ENCODE data around the gene PGBD5.

Gene PGBD5

DNA sequence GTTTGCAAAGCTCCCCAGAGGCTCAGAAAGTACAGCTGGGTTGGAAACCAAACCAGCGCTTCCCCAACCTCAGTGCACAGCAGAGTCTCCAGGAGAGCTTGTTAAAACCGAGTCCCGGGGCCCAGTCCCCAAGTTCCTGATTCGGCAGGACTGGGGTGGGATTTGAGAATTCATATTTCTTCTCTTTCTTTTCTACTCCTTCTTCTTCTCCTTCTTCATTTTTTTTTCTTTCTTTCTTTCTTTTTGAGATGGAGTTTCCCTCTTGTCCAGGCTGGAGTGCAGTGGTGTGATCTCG, 136.8 kb downstream of the PGBD5 start:
- H3K4me3 ChIP-seq: no peak overlapping the region
- TF ChIP-seq, protein P1, sequence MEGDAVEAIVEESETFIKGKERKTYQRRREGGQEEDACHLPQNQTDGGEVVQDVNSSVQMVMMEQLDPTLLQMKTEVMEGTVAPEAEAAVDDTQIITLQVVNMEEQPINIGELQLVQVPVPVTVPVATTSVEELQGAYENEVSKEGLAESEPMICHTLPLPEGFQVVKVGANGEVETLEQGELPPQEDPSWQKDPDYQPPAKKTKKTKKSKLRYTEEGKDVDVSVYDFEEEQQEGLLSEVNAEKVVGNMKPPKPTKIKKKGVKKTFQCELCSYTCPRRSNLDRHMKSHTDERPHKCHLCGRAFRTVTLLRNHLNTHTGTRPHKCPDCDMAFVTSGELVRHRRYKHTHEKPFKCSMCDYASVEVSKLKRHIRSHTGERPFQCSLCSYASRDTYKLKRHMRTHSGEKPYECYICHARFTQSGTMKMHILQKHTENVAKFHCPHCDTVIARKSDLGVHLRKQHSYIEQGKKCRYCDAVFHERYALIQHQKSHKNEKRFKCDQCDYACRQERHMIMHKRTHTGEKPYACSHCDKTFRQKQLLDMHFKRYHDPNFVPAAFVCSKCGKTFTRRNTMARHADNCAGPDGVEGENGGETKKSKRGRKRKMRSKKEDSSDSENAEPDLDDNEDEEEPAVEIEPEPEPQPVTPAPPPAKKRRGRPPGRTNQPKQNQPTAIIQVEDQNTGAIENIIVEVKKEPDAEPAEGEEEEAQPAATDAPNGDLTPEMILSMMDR (IDR thresholded peaks at IDR 0.05): no peak
- no peak for DNase-seq (ENCODE audit: low spot score)
- no peak overlapping the region for H3K27ac ChIP-seq

DNA sequence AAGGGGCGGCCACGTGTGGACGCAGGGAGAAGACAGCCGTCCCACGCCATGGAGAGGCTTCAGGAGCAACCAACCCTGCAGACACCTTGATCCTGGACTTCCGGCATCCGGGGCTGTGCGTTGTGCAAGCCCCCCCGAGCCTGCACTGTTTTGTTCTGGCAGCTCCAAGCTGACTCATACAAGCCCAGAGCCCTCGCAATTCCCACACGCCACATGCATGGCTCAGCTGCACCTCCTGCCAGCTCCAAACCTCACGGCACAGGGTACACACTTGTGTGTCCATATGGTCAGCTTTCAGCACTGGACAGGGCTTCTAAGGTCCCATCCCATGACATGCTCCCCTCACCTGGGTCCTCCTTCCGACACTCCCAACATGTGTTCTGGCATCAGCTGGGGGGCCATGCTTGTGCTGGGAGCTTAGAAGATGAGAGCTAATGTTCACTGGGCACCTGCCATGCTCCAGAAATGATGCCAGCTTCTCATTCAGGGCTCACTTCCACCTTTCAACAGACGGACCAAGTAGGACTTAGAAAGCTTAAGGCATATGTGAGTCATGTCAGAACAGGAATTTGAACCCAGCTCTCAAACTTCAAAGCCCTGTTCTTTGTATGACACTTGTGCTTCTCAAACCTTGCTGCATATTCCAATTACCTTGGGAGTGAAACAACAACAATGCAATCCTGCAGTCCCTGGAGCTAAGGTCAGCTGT, 137.3 kb downstream of the PGBD5 start:
- Histone ChIP-seq H3K27ac (no peak overlapping the region), H3K4me3 (no peak overlapping the region)
- DNase-seq (ENCODE audit: low spot score): no peak
- TF ChIP-seq, protein P1 (IDR thresholded peaks at IDR 0.05): no peak

DNA sequence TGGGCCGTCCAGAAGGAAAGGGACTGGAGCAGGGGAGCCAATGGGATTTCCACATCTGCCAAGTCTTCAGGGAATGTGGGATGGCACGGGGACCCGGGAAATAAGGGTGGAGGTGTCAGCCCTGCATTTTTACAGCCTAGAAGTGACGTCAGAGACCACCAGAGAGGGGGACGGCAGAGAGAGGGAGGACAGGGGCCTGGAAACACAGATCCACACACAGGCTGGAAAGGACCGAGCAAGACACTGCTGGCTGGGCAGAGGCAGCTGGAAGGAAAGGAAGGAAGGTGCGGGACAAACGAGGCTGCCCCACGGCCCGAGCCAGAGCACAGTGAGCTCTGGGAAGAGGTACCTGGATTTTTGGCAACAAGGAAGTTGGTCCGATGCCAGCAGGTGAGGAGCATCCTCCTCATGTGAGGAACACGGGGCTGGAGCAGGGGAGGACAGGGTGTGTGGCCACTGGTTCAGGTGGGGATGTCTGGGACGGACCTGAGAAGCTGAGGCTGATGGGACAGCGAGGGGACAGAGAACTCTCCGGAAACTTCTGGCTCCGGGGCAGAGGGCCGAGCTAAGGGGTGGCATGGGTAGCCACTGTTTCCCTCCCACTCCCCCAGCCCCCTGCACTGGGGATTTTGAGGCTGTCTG, 138.3 kb downstream of the PGBD5 start:
- no peak for DNase-seq (ENCODE audit: low spot score)
- TF ChIP-seq, protein P1 (IDR thresholded peaks at IDR 0.05): no peak
- Histone ChIP-seq H3K4me3 (no peak overlapping the region), H3K27ac (no peak overlapping the region)

DNA sequence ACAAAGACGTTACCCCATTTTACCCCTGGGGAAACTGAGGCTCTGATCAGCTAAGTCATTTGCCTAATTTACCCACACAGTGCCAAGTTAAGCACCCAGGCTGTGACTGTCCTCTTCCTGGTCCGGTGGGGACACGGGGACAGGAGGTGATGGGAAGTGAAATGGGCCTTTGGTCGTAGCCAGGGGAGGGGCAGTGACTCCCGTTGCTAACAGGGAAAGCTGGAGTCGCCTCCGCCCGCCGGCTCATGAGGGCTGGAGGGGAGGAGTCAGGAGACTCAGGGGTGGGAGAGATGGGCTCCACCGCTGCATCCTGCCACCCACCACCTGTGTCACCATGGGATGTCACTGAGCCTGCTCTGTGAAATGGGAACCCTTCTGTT, 139.3 kb downstream of the PGBD5 start:
- Histone ChIP-seq H3K27ac (no peak overlapping the region), H3K4me3 (no peak overlapping the region)
- no peak for DNase-seq (ENCODE audit: low spot score)
- TF ChIP-seq, protein P1 (IDR thresholded peaks at IDR 0.05): no peak

DNA sequence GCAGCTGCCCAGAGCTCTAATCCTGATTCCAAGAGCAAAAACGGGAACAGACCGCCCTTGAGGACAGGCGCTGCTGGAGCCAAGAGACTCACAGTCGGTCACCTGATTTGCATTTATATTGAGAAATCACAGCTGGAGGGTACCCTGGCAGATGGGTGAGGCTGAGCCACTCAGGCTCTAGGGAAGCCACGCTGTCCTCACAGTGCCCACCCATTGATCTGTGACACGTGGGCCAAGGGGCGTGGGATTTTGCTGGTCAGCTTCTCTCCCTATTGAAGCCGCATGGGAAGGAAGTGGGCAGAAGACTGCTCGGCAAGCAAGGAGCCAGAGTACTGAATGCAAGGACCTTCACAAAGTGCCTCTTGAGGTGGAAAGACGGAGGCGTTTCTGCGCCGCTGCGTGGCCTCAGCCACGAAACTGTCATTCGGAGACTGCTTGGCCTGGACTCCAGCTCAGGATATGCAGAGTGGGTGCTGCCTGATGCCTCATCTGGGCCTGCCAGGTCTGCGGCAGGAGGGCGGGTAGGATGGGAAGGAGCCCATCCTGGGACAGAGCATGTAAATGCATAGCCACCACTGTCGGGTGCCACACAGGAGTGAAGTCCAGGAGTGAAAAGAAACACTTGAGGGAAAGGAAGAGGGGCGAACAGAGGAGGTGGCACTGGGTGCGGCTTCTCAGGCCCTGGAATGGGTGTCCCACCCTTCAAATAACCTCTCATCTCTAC, 139.8 kb downstream of the PGBD5 start:
- DNase-seq (ENCODE audit: low spot score): no peak
- TF ChIP-seq, protein P1 (IDR thresholded peaks at IDR 0.05): no peak
- no peak overlapping the region for H3K4me3 ChIP-seq
- H3K27ac ChIP-seq: no peak overlapping the region

DNA sequence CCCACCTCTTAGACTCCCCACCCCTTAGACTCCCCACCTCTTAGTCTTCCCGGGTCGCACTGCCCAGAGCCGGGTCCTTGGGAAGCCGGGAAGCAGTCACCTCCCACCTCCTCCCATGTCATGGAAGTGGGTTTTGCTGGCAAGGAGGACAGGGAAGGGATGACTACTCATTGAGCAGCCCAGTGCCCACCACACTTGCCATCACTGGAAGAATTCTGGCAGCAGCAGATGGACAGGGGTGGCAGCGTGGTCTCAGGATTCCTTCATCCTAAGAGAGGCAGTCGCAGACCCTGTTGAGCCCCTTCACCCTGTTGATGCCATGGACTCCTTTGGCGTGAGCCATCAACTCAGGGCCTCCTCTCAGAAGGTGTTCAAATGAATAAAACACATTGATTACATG, 140.8 kb downstream of the PGBD5 start:
- Histone ChIP-seq H3K4me3 (no peak overlapping the region), H3K27ac (no peak overlapping the region)
- TF ChIP-seq, protein P1 (IDR thresholded peaks at IDR 0.05): no peak
- DNase-seq (ENCODE audit: low spot score): no peak

DNA sequence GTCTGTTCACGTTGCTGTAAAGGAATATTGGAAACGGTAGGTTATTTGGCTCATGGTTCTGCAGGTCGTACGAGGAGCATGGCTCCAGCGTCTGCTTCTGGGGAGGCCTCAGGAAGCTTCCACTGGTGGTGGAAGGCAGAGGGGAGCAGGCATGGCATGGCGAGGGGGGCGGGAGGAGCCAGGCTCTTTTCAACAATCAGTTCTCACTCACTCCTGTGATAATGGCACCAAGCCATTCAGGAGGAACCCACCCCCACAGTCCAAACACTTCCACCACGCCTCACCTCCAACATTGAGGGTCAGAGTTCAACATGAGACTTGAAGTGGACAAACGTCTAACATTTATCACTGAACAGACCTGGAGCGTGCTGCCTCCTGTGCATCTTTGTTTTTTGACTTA, 141.2 kb downstream of the PGBD5 start:
- TF ChIP-seq, protein P1 (IDR thresholded peaks at IDR 0.05): no peak
- DNase-seq (ENCODE audit: low spot score): no peak

More for the DNA sequence above, 141.2 kb downstream of the PGBD5 start:
- no peak overlapping the region for H3K4me3 ChIP-seq
- no peak overlapping the region for H3K27ac ChIP-seq

All from coronary artery (tissue), 2 donors.